Hepatic stellate cell (primary cell): ENCODE data around the gene NONO.
A peak's percentile ranks its signal among the peaks of the same experiment; 100 is the strongest.
"Not testable (repeated sequence)": the region's sequence is repeated elsewhere in the genome, so short reads cannot be mapped to it uniquely, and the experiment has no call there.

Experiments
- DNase-seq: peaks from one replicate; pipeline ENCODE4 v3.0.0; 2011; ENCODE audit warnings: low spot score

NONO gene

GRCh38 chrX:71283403-71284143 is at the start of gene NONO:
NONO (plus strand) TSS chrX:71283635; CDS start chrX:71290638, 7,003 bp downstream.
- peak; percentile 89 for DNase-seq

- DNase-seq = no peak
Observed at GRCh38 chrX:71235482-71235881, 48.0 kb upstream of the NONO start.

- DNase-seq = no peak
Observed at GRCh38 chrX:71236836-71237235, 46.6 kb upstream of the NONO start.

GRCh38 chrX:71239781-71240180 is 43.7 kb upstream of the NONO start:
- DNase-seq = no peak

GRCh38 chrX:71241301-71241700 is 42.1 kb upstream of the NONO start:
- DNase-seq = no peak

GRCh38 chrX:71244359-71245128 is 38.9 kb upstream of the NONO start:
- no peak for DNase-seq

GRCh38 chrX:71245159-71245558 is 38.3 kb upstream of the NONO start:
- DNase-seq = no peak

- DNase-seq = no peak
Observed at GRCh38 chrX:71250841-71251240, 32.6 kb upstream of the NONO start.

- no peak for DNase-seq
Observed at GRCh38 chrX:71251466-71251973, 31.9 kb upstream of the NONO start.

GRCh38 chrX:71252221-71252620 is 31.2 kb upstream of the NONO start:
- no peak for DNase-seq

- DNase-seq = peak; percentile 54
Observed at GRCh38 chrX:71253253-71254091, 30.0 kb upstream of the NONO start.

GRCh38 chrX:71254092-71254963 is 29.1 kb upstream of the NONO start, which contains the start of gene ZMYM3:
ZMYM3 (minus strand) TSS chrX:71254140; CDS start chrX:71253255, 885 bp downstream.
- DNase-seq = peak; percentile 93

GRCh38 chrX:71256051-71256450 is 27.4 kb upstream of the NONO start:
- no peak for DNase-seq

GRCh38 chrX:71256856-71257255 is 26.6 kb upstream of the NONO start:
- no peak for DNase-seq

- not testable (repeated sequence) for DNase-seq
Observed at GRCh38 chrX:71268624-71269023, 14.8 kb upstream of the NONO start.

GRCh38 chrX:71269801-71270395 is 13.5 kb upstream of the NONO start:
- DNase-seq = no peak

- not testable (repeated sequence) for DNase-seq
Observed at GRCh38 chrX:71272313-71272712, 11.1 kb upstream of the NONO start.

- not testable (repeated sequence) for DNase-seq
Observed at GRCh38 chrX:71281300-71281699, 2.1 kb upstream of the NONO start.

GRCh38 chrX:71282514-71283402 is 677 bp upstream of the NONO start:
- DNase-seq = peak; percentile 15

GRCh38 chrX:71285929-71286328 is 2.5 kb downstream of the NONO start:
- DNase-seq = no peak
